ENCODE data around the gene RTTN.

The RTTN gene

DNA sequence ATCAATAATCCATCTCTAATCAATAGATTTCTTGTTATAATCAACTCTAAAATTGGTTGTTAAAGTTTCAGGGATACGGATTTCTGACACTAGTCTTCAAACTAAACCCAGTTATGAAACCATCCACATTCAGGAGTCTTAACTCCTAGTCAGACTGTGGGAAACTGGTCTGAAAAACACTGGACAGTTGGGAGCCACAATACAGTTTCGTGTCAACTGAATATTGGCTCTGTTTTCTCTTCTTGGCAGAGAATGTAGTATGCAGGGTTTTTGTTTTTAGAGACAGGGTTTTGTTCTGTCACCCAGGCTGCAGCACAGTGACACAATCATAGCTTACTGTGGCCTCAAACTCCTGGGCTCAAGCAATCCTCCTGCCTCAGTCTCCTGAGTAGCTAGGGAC lies 123.1 kb downstream of the RTTN start:
- DNase-seq (ENCODE audit: low spot score): no peak

GRCh38 chr18:70078106-70078505 lies 127.4 kb downstream of the RTTN start:
- no peak for DNase-seq (ENCODE audit: low spot score)

- no peak for DNase-seq (ENCODE audit: low spot score)
Observed at GRCh38 chr18:70075906-70076305, 129.6 kb downstream of the RTTN start.

DNA sequence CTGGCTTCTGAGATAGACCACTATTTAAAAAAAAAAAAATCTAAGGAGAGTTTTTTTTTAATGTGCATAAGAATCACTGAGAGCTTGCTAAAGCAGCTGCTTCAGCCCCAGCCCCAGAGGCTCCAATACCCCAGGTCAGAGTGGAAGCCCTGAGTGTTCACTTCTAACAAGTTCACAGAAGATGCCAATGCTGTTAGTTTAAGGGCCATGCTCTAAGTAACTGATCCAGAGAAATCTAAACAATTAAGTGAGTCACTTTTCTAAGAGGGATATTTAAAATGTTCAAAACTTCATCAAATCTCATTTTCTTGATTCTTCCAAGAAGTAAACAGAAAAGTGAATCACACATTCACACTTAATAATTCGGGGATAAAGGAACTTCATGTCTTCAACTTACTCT lies 131.4 kb downstream of the RTTN start:
- no peak for DNase-seq (ENCODE audit: low spot score)

- DNase-seq (ENCODE audit: low spot score): no peak
Observed at GRCh38 chr18:70073432-70073831, 132.1 kb downstream of the RTTN start.

DNA sequence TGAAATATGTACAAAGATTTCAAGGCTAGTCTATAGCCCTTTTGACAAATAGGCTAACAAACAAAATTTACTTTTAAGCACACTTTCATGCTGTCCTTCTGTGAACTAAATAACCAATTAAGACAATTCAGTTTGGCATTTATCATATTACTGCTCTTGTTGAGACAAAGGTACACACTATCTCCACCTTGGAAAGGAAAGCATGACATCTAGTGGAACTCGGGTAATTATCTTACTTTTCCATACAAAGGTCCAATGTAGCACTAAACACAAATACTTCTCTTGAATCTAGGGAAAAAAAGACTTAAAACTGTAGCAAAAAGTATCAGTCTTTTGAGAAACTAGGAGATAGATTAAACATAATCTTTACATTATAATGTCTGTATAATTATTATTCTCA lies 132.8 kb downstream of the RTTN start:
- no peak for DNase-seq (ENCODE audit: low spot score)

GRCh38 chr18:70069965-70070364 lies 135.5 kb downstream of the RTTN start:
- DNase-seq (ENCODE audit: low spot score): no peak

- no peak for DNase-seq (ENCODE audit: low spot score)
Observed at GRCh38 chr18:70069382-70069781, 136.1 kb downstream of the RTTN start.

- DNase-seq (ENCODE audit: low spot score): no peak
Observed at GRCh38 chr18:70068981-70069380, 136.5 kb downstream of the RTTN start.

GRCh38 chr18:70059684-70060083 lies 145.8 kb downstream of the RTTN start:
- DNase-seq (ENCODE audit: low spot score): no peak

GRCh38 chr18:70058916-70059315 lies 146.6 kb downstream of the RTTN start:
- DNase-seq (ENCODE audit: low spot score): no peak

DNA sequence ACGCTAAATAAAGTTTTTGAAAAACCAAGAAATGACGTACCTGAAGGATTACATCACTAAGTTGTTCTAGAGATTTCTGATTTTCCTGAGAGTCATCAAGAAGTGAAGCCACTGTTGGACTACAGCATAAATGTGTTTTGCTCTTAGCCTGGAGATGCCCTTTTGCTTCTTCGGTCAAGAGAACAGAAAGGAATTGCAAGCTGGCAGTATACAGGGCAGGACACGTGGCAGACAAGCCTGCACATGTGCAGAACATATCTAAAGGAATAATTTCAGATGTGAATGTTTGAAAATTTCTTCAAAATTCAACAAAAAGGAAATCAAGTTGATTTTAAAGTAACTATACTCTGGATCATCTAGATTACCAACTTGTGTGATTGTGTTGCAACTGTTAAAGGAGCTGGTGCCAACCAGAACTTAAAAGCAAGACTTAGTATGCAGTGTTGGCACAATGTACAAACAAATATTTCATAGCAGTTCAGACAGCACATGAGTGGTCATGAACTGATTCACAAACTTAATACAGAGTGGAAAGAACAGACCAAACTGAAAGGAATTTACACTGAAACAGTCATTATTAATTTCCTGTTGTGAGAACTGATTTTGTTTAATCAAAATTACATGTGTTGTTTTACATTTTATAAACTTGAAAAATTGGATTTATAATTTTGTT lies 157.4 kb downstream of the RTTN start:
- no peak for DNase-seq (ENCODE audit: low spot score)

- no peak for DNase-seq (ENCODE audit: low spot score)
Observed at GRCh38 chr18:70046796-70047195, 158.7 kb downstream of the RTTN start.

- no peak for DNase-seq (ENCODE audit: low spot score)
Observed at GRCh38 chr18:70046207-70046606, 159.3 kb downstream of the RTTN start.

- no peak for DNase-seq (ENCODE audit: low spot score)
Observed at GRCh38 chr18:70044632-70045031, 160.9 kb downstream of the RTTN start.

- no peak for DNase-seq (ENCODE audit: low spot score)
Observed at GRCh38 chr18:70041459-70042050, 163.9 kb downstream of the RTTN start.

- no peak for DNase-seq (ENCODE audit: low spot score)
Observed at GRCh38 chr18:70039186-70039585, 166.3 kb downstream of the RTTN start.

- DNase-seq (ENCODE audit: low spot score): no peak
Observed at GRCh38 chr18:70037431-70038061, 167.9 kb downstream of the RTTN start.

DNA sequence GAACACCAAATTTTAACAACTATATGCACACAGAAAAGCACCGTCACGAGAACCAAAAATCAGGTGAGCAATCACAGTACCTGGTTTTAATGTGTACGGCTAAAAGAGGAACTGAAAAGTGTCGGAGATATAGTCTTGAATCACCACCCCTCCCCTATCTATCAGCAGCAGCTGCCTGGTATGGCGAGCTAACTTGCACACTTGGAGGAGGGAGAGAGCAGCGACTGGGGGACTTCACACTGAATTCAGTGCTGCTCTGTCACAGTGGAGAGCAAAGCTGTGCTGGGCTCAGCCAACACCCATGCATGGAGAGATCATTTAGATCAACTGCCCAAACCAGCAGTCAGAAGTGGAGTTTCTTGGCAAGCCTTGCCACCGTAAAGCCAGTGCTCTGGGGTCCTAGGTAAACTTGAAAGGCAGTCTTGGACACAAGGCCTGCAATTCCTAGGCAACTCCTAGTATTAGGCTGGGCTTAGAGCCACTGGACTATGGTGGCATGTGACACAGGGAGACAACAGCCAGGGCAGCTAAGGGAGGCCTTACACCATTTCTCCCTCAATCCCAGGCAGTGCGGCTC lies 168.6 kb downstream of the RTTN start:
- no peak for DNase-seq (ENCODE audit: low spot score)

DNA sequence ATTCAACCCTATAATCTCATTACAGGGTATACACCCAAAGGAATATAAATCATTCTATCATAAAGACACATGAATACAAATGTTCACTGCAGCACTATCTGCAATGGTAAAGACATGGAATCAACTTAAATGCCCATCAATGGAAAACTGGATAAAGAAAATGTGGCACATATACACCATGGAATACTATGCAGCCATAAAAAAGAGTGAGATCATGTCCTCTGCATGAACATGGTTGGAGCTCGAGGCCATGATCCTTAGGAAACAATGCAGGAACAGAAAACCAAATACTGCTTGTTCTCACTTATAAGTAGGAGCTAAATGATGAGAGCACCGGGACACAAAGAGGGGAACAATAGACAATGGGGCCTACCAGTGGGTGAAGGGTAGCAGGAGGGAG lies 169.3 kb downstream of the RTTN start:
- no peak for DNase-seq (ENCODE audit: low spot score)

- no peak for DNase-seq (ENCODE audit: low spot score)
Observed at GRCh38 chr18:70031221-70031620, 174.3 kb downstream of the RTTN start.

GRCh38 chr18:70030728-70031127 lies 174.8 kb downstream of the RTTN start:
- DNase-seq (ENCODE audit: low spot score): no peak

GRCh38 chr18:70029163-70029562 lies 176.3 kb downstream of the RTTN start:
- DNase-seq (ENCODE audit: low spot score): no peak

Data from iPS-NIHi11 (cell line).